ENCODE measurements around the gene TLE5.

DNA sequence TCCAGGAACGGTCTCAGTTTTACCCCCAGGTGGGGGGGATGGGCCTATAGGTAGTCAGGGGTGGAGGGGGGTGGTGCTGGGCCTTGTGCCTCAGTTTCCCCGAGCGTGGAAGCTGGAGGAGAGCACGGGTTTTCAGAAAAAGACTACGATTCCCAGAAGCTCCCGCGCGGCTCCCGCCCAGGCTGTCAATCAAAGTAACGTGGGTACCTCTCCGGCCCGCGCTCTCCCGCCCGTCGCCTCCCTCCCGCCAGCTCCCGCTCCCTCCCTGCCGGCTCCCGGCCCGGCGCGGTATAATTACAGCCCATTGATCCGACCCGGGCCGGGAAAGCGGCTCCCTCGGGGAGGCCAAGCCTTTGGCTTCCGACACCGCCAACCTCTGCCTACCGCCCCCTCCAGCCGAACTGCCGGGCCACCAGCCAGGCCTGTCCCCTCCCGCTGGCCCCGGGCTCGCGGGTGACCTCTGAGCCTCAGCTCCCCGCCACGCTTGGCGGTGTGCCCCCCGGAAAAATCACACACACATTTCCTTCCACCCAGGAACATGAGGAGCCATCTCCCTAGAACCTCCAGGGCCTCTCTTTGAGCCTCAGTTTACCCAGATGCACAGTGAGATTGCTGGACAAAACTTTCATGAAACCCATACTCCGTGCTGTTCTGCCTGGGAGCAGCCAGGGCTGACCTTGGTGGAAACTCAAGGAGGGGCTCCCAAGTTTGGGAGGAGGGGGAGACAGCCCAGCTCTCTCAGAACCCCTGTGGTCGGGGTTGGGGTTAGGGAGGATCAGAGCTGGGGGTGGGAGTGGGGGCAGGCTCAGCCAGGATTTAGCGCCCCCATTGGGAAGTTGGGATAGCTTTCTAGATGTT is 25.9 kb downstream of the TLE5 start:
- peak in 1 of 2 donors; percentile 13 for TF ChIP-seq POLR2A (IDR thresholded peaks at IDR 0.05)
- TF ChIP-seq, protein P1, sequence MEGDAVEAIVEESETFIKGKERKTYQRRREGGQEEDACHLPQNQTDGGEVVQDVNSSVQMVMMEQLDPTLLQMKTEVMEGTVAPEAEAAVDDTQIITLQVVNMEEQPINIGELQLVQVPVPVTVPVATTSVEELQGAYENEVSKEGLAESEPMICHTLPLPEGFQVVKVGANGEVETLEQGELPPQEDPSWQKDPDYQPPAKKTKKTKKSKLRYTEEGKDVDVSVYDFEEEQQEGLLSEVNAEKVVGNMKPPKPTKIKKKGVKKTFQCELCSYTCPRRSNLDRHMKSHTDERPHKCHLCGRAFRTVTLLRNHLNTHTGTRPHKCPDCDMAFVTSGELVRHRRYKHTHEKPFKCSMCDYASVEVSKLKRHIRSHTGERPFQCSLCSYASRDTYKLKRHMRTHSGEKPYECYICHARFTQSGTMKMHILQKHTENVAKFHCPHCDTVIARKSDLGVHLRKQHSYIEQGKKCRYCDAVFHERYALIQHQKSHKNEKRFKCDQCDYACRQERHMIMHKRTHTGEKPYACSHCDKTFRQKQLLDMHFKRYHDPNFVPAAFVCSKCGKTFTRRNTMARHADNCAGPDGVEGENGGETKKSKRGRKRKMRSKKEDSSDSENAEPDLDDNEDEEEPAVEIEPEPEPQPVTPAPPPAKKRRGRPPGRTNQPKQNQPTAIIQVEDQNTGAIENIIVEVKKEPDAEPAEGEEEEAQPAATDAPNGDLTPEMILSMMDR (IDR thresholded peaks at IDR 0.05): peak in 1 of 5 experiments; percentile 20

All from tibial nerve (tissue), 3 donors.